RWPE1 (cell line): ENCODE results near the gene GLT6D1.

Experiments
- CTCF ChIA-PET: fragments of 350-600 bp; sonication (Branson Sonifier 250); formaldehyde crosslinking; extraction: SDS; loops from one replicate; lab custom pipeline; 2021; lab: Yijun Ruan, JAX
- POLR2A ChIA-PET: fragments of 400-600 bp; formaldehyde crosslinking; extraction: SDS; loops from one replicate; lab custom pipeline; 2020; ENCODE audit warnings: antibody characterized with exemption; ENCODE audit not compliant: low non-redundant PET; lab: Yijun Ruan, JAX
- DNase-seq: peaks from one replicate; pipeline ENCODE4 v3.0.0; 2012; ENCODE audit warnings: low spot score
- H3K27ac ChIP-seq: fragments of 450-650 bp; 2 replicates; pipeline ENCODE4 v1.5.1; 2017
- CTCF ChIP-seq: fragments of 450-650 bp; conservative IDR thresholded peaks from 2 replicates; pipeline ENCODE4 v1.5.1; 2017; ENCODE audit warnings: low read depth, mild to moderate bottlenecking

GLT6D1 gene

GRCh38 chr9:135613946-135614805 lies 25.2 kb downstream of the GLT6D1 start:
- H3K27ac ChIP-seq, result no peak overlapping the region
- TF ChIP-seq CTCF, result no peak
- no peak for DNase-seq
- CTCF ChIA-PET, result interaction anchor here (0.5 to 1.7 kb wide), 5 partner anchors 11 to 582 kb away, joined by 3 to 6 read pairs (median 4); no protein-coding TSS in a partner anchor
- POLR2A ChIA-PET, result no interaction called here

GRCh38 chr9:135612981-135613910 lies 26.1 kb downstream of the GLT6D1 start:
- ChIA-PET POLR2A (interaction anchor here (0.6 kb wide), 1 partner anchor 12 kb away, joined by 3 read pairs; no protein-coding TSS in a partner anchor), CTCF (interaction anchor here (0.5 to 1.7 kb wide), 4 partner anchors 10 to 144 kb away, joined by 3 to 6 read pairs (median 4); no protein-coding TSS in a partner anchor)

GRCh38 chr9:135612437-135612836 lies 26.9 kb downstream of the GLT6D1 start:
- DNase-seq, result no peak
- POLR2A ChIA-PET, result interaction anchor here (0.6 kb wide), 1 partner anchor 11 kb away, joined by 3 read pairs; no protein-coding TSS in a partner anchor
- CTCF ChIA-PET, result interaction anchor here (0.5 to 1.7 kb wide), 5 partner anchors 9 to 98 kb away, joined by 3 to 6 read pairs (median 3); no protein-coding TSS in a partner anchor
- no peak for TF ChIP-seq CTCF
- no peak overlapping the region for H3K27ac ChIP-seq

More at GRCh38 chr9:135612981-135613910, 26.1 kb downstream of the GLT6D1 start:
- H3K27ac ChIP-seq, result no peak overlapping the region
- DNase-seq, result no peak
- TF ChIP-seq CTCF, result no peak

GRCh38 chr9:135611875-135612209 lies 27.5 kb downstream of the GLT6D1 start:
- POLR2A ChIA-PET, result no interaction called here
- H3K27ac ChIP-seq, result no peak overlapping the region
- DNase-seq, result no peak
- CTCF ChIA-PET, result interaction anchor here (0.5 kb wide), 1 partner anchor 9 kb away, joined by 4 read pairs; no protein-coding TSS in a partner anchor
- no peak for TF ChIP-seq CTCF

GRCh38 chr9:135611142-135611874 lies 28.0 kb downstream of the GLT6D1 start:
- ChIA-PET CTCF (no interaction called here), POLR2A (no interaction called here)
- no peak overlapping the region for H3K27ac ChIP-seq
- no peak for TF ChIP-seq CTCF
- no peak for DNase-seq
